Daoy (cell line): ENCODE data around the gene RAB3IP. TPM values are rescaled to one million over a fixed set of nuclear protein-coding genes. Genes with fewer than 3 reads are reported as not detected.

ENCODE experiments used
- DNase-seq: peaks from one replicate; pipeline ENCODE4 v3.0.0-alpha.2; 2015; ENCODE audit warnings: low read depth
- total RNA-seq: library from RNA; depleted of rRNA; stranded (reverse); fragments of >200 nt; shearing (Covaris generic); gene quantifications from 2 replicates; pipeline ENCODE4 v1.2.3, GENCODE V29; 2014; rRNA removed

RAB3IP gene
- total RNA-seq = 28.3 and 28.4 TPM in 2 replicates

- peak; percentile 93 for DNase-seq
Measured at GRCh38 chr12:69738351-69739286, at the start of gene RAB3IP. Gene RAB3IP (plus strand): TSS chr12:69738860. CDS start chr12:69755409, 16,549 bp downstream.

- DNase-seq = peak; percentile 12
Measured at GRCh38 chr12:69689638-69690037, 49.0 kb upstream of the RAB3IP start.

- no peak for DNase-seq
Measured at GRCh38 chr12:69694123-69694522, 44.5 kb upstream of the RAB3IP start.

GRCh38 chr12:69698054-69698453 lies 40.6 kb upstream of the RAB3IP start:
- no peak for DNase-seq

GRCh38 chr12:69698769-69699540 lies 39.7 kb upstream of the RAB3IP start, which contains the start of gene BEST3:
Gene BEST3 (minus strand): TSS chr12:69699303. CDS start chr12:69697798, 1,505 bp downstream.
- no peak for DNase-seq

- DNase-seq = peak; percentile 22
Measured at GRCh38 chr12:69701826-69702225, 36.8 kb upstream of the RAB3IP start.

- DNase-seq = no peak
Measured at GRCh38 chr12:69703146-69703642, 35.5 kb upstream of the RAB3IP start.

- no peak for DNase-seq
Measured at GRCh38 chr12:69704357-69704756, 34.3 kb upstream of the RAB3IP start.

GRCh38 chr12:69708649-69709048 lies 30.0 kb upstream of the RAB3IP start:
- no peak for DNase-seq

GRCh38 chr12:69712826-69713225 lies 25.8 kb upstream of the RAB3IP start:
- no peak for DNase-seq

- no peak for DNase-seq
Measured at GRCh38 chr12:69714542-69714941, 24.1 kb upstream of the RAB3IP start.

GRCh38 chr12:69719336-69720316 lies 19.0 kb upstream of the RAB3IP start:
- DNase-seq = no peak

- DNase-seq = no peak
Measured at GRCh38 chr12:69720750-69721149, 17.9 kb upstream of the RAB3IP start.

- DNase-seq = no peak
Measured at GRCh38 chr12:69726922-69727321, 11.7 kb upstream of the RAB3IP start.

- peak; percentile 75 for DNase-seq
Measured at GRCh38 chr12:69732088-69732487, 6.6 kb upstream of the RAB3IP start.

- DNase-seq = no peak
Measured at GRCh38 chr12:69733638-69734037, 5.0 kb upstream of the RAB3IP start.

- DNase-seq = peak; percentile 76
Measured at GRCh38 chr12:69739287-69740191, 879 bp downstream of the RAB3IP start.

GRCh38 chr12:69744109-69744508 lies 5.4 kb downstream of the RAB3IP start:
- no peak for DNase-seq

GRCh38 chr12:69751476-69751875 lies 12.8 kb downstream of the RAB3IP start:
- no peak for DNase-seq

- DNase-seq = no peak
Measured at GRCh38 chr12:69755302-69755701, 16.6 kb downstream of the RAB3IP start.
